ENCODE results near the gene PIMREG.

GRCh38 chr17:6443692-6444570 lies at the start of gene PIMREG:
- TF ChIP-seq, protein P1, sequence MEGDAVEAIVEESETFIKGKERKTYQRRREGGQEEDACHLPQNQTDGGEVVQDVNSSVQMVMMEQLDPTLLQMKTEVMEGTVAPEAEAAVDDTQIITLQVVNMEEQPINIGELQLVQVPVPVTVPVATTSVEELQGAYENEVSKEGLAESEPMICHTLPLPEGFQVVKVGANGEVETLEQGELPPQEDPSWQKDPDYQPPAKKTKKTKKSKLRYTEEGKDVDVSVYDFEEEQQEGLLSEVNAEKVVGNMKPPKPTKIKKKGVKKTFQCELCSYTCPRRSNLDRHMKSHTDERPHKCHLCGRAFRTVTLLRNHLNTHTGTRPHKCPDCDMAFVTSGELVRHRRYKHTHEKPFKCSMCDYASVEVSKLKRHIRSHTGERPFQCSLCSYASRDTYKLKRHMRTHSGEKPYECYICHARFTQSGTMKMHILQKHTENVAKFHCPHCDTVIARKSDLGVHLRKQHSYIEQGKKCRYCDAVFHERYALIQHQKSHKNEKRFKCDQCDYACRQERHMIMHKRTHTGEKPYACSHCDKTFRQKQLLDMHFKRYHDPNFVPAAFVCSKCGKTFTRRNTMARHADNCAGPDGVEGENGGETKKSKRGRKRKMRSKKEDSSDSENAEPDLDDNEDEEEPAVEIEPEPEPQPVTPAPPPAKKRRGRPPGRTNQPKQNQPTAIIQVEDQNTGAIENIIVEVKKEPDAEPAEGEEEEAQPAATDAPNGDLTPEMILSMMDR (IDR thresholded peaks at IDR 0.05; ENCODE audit: low read length): no peak
- TF ChIP-seq EZH2 (IDR thresholded peaks at IDR 0.05; ENCODE audit: borderline replicate concordance, low read length): no peak

Data from OCI-LY1 (cell line).